Stimulated activated naive CD4-positive, alpha-beta T cell treated with Interleukin-2 at 50 U/mL for 16 hours (primary cell): ENCODE measurements around the gene IRAK2.
A peak's percentile ranks its signal among the peaks of the same experiment; 100 is the strongest.
"Not testable (repeated sequence)": the region's sequence is repeated elsewhere in the genome, so short reads cannot be mapped to it uniquely, and the experiment has no call there.

Source experiments
- DNase-seq: peaks from one replicate; lab custom pipeline; 2025; lab: John Stamatoyannopoulos, UW

IRAK2 gene

DNA sequence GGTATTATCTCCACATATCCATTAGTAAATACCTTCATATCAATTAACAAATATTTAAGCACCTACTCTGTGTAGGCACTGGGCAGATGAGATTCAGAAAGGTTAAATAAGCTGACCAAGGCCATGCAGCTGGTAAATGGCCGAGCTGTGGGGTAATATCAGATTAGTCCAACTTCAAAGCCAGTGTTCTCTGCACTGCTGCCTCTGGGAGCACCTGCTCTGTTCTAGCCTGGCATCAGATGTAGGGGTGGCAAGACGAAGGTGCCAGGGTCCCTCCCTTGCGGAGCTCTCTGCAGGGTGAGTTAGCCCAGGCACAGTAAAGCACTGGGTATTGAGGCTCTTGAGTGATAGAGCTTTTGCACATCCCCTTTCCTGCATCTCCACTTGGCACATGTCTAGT is 89.0 kb downstream of the IRAK2 start:
- DNase-seq, result no peak

DNA sequence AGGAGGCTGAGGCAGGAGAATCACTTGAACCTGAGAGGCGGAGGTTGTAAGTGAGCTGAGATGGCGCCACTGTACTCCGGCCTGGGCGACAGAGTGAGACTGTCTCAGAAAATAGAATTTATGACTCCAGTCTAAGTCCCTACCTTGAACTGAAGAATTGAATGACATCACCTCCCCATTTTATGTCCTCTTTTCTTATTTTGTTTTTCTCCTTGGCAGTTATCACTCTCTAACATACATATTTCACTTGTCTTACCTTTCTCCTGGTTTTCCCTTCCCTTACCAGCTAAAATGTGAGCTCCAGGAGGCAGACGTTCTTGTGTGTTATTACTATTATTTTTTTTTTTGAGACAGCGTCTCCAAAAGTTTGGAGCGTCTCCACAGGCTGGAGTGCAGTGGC is 91.1 kb downstream of the IRAK2 start:
- DNase-seq, result no peak

DNA sequence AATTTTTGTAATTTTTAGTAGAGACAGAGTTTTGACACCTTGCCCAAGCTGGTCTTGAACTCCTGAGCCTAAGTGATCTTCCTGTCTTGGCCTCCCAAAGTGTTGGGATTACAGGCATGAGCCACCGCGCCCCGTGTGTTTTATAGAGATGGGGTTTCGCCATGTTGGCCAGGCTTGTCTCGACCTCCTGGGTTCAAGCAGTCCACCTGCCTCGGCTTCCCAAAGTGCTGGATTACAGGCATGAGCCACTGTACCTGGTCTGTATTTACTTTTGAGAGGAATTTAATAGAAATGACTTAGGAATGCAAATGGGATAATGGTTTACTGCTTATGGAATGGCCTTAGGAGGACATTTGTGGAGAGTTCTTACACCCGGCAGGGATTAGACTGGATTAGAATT is 94.3 kb downstream of the IRAK2 start:
- no peak for DNase-seq

DNA sequence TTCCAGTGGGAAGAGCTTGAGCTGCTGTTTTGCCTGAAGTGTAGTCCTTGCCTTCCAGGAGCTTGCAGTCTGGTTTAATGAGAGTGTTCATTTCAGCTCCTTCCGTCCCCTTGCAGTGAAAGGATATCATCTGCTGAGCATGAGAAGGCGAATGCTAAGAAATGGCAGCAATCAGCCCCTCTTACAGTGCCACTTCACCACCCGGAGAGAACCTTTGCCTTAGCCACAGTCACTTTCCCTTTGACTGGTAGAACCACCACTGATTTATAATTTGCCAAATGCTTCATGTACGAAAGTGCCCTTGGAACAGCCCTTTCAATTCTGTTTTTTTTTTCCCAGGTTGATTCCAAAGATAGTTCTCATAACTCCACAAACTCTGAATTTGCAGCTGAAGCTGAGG is 95.1 kb downstream of the IRAK2 start:
- DNase-seq, result no peak

DNA sequence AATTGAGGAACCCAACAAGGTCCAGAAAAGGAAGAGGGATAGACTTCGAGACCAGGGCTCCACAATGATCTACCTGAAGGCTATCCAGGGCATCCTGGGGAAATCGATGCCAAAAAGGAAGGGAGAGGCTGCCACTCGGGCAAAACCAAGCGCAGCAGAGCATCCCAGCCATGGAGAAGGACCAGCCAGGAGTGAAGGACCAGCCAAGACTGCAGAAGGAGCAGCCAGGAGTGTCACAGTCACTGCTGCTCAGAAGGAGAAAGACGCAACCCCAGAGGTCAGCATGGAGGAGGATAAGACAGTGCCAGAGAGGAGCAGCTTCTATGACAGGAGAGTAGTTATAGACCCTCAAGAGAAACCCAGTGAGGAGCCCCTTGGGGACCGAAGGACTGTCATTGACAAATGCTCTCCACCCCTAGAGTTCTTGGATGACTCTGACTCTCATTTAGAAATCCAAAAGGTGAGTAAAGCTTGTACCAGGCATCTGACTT is 95.5 kb downstream of the IRAK2 start:
- no peak for DNase-seq

DNA sequence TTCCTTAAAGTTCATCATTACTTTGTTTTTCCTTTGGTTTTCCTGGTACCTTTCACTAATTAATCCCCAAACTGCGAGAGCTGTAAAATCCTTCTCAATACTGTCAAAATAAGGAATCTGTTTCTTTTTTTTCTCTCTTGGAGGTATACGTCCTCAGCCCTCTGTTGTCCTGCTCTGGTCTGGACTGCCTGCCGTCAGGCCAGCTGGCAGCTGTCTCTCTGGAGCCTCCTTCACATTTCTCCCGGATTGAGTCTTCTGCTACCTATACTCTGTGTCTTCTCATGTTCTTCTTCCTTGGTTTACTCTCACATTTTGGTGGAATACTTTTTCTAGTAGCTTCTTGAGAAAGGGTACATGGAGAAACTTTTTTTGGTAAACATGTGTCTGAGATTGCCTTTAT is 97.3 kb downstream of the IRAK2 start:
- no peak for DNase-seq

DNA sequence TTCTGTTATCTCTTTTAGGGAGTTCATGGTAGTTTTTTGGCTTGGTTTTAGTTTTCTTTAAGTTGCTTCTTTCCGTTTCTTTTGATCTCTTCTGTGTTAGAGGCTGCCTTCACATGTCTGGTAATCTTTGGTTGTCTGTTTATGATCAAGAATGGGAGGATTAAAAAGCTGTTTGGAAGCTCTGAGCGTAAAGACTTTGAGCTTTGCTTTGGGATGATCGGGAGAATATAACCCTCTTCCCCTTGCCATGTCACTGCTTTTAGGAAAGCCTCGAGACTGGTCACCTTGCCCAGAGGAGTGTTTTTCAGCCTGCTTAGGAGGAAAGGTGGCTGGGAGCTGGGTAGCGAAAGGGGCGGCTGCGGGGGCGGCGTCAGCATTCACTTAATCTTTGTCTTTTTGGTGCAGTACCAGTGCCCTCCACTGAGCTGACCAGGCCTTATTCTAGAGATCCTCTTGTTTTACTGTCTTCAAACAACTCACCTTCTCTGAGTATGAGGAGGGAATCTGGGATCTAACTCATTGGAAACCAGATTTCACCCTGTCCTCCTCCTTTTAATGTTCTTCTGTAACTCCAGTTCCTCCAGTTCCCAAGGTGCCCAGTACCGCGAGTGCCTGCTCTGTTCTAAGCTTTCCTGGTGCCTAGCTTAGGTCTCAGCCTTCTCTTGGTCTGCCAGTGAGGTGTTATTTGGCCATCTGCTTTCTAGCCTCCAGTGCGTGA is 99.1 kb downstream of the IRAK2 start:
- peak; percentile 72 for DNase-seq

DNA sequence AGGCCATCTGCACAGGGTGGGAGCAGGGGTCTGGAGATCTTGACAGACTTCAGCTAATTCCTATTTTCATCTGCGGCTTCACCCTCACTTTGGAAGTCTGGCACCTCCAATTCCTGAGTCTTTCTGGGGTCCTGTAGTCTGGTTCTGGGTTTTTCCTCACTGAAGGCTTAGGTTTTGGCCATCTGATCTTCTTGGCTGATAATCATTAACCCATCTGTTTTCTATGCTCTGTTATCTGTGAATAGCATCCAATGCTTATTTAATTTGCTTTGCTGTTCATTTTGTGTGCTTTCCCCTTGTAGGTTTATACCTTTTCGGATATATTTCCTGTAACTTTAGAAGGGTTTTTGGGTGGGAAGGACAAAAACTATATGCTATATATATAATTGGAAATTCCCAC is 101.1 kb downstream of the IRAK2 start:
- no peak for DNase-seq

DNA sequence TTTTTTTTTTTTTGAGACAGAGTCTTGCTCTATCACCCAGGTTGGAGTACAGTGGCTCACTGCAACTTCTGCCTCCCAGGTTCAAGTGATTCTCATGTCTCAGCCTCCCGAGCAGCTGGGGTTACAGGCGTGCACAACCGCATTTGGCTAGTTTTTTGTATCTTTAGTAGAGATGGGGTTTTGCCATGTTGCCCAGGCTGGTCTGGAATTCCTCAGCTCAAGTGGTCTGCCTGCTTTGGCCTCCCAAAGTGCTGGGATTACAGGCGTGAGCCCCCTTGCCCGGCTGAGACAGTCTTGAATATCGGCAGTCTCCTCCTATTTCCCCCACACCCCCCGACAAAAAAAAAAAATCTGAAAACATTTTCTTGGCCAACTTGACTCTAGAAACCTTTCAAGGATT is 102.2 kb downstream of the IRAK2 start:
- not testable (repeated sequence) for DNase-seq

DNA sequence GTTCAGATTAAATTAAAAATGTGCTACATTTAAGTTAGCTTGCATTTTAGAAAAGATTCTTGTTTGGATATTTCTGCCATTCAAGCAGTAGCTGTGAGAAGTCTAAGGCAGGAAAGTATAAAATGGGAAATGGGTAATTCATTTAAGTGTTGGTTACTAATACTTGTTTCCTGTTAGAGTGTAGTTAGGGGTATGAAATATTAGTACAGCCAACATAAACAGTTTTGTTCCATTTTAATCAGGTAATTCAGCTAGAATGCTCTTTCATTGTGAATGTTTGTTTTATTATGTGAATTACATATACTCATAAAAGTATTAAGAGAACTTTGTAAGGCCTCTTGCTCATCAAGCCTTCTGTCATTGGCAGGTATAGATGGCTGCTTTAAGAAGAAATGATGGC is 103.4 kb downstream of the IRAK2 start:
- no peak for DNase-seq

DNA sequence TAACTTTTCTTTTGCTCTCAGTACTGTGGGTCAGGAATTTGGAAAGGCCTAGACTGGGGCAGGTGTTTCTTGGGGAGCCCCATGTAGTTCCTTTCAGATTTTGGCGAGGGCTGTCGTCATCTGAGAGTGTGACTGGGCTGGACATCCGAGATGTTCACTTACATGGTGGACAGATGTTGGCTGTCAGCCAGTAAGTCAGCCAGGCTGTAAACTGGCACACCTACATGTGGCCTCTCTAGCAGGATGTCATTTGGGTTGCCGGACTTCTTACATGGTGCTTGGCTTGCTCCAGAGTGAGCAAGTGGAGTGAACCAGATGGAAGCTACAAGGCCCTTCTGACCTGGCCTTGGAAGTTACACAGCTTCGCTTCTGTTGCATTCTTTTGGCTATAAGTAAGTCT is 104.2 kb downstream of the IRAK2 start:
- DNase-seq, result no peak

DNA sequence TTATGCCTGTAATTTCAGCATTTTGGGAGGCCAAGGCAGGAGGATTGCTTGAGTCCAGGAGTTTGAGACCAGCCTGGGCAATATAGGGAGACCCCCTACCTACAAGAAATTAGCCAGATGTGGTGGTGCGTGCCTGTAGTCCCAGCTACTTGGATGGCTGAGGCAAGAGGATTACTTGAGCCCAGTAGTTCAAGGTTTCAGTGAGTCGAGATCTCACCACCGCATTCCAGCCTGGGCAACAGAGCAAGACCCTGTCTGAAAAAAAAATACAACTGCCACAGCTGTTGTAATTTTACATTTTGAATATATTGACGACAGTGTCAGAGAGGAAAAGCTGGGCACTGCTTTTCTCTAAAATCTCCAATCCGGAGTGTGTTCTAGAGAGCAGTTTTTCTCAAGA is 104.7 kb downstream of the IRAK2 start:
- DNase-seq, result no peak

DNA sequence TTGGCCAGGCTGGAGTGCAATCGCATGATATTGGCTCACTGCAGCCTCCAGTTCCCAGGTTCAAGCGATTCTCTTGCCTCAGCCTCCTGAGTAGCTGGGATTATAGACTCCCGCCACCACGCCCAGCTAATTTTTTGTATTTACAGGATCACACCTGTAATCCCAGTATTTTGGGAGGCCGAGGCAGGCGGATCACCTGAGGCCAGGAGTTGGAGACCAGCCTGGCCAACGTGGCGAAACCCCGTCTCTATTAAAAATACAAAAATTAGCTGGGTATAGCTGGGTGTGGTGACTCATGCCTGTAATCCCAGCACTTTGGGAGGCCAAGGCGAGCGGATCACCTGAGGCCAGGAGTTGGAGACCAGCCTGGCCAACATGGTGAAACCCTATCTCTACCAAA is 107.8 kb downstream of the IRAK2 start:
- not testable (repeated sequence) for DNase-seq

DNA sequence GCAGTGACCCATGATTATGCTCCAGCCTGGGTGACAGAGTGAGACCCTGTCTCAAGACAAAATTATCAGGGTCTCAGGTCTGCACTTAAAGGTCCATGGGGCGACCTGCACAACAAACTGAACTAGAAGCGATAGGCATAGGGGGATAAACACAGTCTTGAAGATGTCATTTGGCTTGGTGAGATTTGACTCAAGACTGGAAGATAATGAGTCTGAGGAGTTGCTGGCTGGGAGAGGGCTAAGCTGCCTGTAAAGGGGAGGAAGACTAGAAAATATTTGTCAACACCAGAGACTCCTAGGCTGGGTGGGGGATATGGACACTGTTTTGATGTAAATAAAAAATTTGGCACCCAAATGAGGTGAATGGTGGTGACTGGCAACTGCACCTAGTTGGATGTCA is 108.3 kb downstream of the IRAK2 start:
- no peak for DNase-seq

DNA sequence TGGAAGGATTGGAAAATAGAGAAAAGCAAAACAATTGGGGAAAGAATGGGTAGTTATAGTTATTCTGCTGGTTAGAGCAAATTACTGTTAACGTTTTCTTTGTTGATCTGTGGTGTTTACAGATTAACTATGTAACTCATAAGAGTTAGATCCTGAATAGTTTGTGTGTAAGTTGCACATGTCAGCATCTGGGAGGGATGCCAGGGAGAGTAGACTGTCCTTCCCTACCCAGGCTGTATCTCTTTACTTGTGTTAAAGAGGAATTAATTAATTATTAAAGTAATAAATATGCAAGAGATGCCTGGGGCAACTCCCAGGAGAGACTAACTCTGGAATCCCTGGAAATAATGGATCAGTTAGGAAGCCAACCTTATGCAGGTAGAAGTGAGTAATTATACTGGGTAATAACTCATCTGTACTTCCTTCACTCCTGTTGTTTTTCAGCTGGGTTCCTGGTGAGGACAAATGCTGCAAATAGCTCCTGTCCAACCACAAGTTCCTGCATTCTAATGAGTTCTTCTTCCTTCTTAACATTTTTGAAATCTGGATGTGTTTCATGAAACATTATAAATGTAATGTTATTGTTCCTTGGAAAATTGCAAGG is 109.1 kb downstream of the IRAK2 start:
- DNase-seq, result no peak

DNA sequence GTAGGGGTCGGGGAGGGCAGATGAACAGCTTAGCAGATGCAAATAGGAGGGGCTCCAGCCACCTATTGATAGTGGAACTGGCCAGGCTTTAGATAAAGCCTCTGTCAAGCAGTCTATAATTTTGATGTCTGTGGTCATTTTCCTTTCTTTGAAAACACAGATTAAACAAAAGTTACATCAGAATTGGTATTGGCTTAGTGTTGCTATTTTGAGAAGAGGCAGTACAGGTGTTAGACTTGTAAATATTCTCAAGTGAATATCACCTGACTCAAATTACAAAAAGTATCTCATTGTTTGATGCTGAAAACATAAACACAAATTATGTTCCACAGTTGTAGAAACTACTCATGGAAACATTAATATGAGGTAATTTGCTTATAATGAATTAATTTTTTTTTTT is 109.9 kb downstream of the IRAK2 start:
- no peak for DNase-seq

DNA sequence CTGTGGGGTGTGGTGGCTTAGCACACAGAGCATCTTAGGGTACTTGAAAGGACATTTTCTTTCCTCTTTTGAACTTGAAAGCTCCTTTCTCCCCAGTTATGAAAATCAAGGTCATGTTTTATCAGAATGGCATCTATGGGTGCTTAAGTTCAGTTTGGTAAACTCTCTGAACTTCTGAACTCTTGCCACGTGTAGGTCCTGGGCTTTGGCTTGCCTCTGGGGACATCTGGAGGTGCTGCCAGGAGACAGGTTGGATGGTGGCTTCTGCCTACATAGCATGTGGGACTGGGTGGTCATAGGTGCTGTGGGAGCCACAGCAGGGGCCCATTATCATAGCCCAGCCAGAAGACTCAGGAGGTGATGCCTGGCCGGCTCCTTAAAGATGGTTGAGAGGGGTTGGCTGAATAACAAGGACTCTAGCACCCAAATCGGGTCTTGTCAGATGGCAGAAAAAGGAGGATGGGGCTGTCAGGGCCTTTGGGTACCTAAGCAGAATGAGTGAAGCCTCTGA is 112.5 kb downstream of the IRAK2 start:
- DNase-seq, result no peak

DNA sequence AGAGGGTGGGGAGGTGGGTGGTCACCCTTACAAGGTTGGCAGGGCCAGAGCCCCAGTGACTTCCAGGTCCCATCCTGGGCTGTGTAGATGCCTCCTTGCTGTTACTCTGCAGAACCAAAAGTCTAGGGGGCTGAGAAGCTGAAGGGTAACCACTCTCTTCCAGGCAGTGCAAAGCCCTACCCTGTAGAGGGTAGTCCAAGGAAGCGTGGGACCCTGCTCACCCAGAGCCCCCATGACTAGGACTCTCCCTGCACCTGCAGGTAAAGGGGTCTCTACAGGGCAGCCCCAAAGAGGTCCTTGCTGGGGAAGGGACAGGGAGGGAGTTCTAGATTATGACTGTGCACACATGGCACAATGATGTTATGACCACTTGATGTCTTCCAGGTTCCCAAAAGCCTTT is 113.8 kb downstream of the IRAK2 start:
- no peak for DNase-seq

DNA sequence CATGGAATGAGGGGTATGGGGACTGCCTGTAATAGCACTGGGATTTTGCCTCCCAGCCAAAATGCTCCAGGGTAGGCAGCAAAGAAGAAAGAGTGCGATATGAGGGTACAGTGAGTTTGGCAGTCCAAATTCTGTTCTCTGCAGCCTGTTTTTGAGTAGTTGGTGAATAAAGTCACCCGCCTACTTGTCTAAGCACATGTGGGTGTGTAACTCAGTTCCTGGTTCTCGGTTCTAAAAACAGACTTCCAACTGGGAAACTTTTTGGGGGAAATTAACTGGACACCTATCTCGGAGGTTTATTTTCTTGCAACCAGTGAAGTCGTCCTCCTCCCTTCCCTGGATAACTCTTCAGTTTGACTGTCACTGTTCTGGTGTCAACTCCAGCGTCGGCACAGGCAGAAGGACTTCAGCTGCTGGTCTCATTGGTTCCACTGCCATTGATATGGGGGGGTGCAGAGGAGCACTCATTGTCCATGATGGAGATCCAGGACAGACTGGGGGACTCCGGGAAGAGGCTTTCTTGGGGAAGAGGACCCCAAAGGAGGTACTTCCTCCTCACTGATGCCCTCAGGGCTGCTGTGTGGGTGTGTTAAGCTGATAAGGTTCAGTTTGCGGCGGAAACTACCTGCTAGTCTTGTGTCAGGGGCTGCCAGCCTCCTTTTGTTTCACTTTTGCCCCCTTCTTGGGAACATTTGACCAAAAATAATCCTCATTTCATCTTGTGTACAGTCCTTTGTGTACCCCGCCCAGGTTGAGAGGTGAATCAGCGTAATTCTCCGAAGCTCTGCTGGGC is 114.9 kb downstream of the IRAK2 start:
- DNase-seq, result no peak

DNA sequence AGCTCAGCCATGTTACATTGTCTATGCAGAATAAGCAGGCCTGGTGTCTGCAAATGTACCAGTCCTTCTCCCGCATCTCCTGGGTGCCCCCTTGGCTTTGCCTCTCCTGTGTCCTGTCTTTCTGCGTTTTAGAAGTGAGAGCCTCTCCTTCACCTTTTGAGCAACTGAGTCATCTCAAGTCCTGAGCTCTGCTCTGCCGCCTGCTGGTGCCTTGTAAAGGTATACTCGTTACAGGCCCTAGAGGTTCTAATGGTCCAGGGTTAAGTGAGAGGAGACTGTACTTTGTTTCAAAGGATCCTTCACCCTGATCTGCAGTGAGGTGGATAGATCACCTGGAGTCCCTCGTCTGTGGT is 115.4 kb downstream of the IRAK2 start:
- DNase-seq, result no peak

DNA sequence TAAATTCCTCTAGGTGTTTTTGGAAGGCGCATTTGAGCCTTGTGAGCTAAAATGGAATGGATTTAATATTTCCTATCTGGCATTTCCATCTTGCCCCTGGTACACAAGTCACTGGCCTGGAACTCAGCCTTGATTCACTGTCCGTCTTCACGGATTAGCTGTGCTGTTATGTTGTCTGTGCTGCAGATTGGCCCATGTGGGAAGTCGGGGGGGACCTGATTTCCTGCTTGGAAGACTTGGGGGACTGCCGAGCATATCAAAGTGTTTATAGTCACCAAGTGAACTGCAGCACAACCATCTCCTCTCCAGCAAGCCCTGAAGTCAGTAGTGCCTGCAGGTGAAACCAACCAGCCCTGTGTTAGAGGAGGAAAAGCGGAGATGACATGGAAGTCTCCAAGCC is 115.9 kb downstream of the IRAK2 start:
- DNase-seq, result no peak

DNA sequence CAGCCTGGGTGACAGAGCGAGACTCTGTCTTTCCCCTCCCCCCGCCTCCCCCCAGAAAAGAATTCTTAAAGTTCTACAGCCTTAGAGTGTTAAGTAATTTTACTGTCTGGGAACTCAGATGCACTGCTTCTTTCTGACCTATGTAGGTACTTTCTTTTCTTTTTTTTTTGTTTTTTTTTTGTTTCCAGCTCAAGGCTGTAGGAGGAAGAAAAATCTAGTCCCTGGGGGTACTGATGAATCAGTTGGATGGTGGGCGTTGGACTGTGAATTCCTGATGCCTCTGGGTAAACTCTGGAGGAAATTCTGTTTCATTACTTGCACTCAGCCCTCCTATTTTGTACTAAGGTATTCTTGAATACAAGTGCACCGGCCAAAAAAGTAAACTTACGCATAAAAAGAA is 117.2 kb downstream of the IRAK2 start:
- DNase-seq, result no peak

DNA sequence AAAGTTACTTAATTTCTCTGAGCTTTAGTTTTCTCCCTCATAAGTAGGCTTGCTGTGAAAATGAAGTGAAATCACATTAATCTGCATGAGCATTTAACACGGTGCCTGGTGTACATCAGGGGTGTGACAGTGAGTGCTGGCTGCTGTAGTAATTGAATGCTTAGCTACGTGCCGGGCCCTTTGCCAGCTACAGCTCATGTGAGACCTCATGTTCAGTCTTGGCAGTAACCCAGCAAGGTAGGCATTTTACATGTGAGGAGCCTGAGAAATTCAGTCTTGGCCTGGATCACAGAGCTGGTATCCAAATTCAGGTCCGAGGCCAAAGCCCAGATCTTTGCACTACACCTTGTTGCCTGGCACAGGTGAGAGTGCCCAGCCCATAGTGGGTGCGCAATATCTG is 118.9 kb downstream of the IRAK2 start:
- DNase-seq, result no peak
